GM23338 (cell line): ENCODE measurements around the gene IFNE. TPM values are rescaled to one million over a fixed set of nuclear protein-coding genes. Genes with fewer than 3 reads are reported as not detected.
A peak's percentile ranks its signal among the peaks of the same experiment; 100 is the strongest.

Experiments used
- ATAC-seq: fragments of 200-7000 bp; cut with Tn5 transposase; 3 replicates; pipeline ENCODE4 v1.9.1; 2020
- DNase-seq: peaks from one replicate; pipeline ENCODE4 v3.0.0-alpha.2; 2015; ENCODE audit warnings: low spot score
- H2AFZ ChIP-seq: fragments of 200-600 bp; sonication (generic); 2 replicates; pipeline ENCODE4 v1.8.0; 2016; ENCODE audit warnings: antibody characterized with exemption, mild to moderate bottlenecking, moderate library complexity
- H3F3A ChIP-seq: fragments of 200-600 bp; sonication (generic); replicated peaks from 2 replicates; pipeline ENCODE4 v1.8.0; 2017; ENCODE audit warnings: antibody characterized with exemption, mixed run types, low read depth
- H3K27ac ChIP-seq: fragments of 200-600 bp; sonication (generic); 2 replicates; pipeline ENCODE4 v1.6.1; 2016; ENCODE audit warnings: low read depth
- H3K27me3 ChIP-seq: fragments of 200-600 bp; sonication (generic); 2 replicates; pipeline ENCODE4 v1.8.0; 2016; ENCODE audit warnings: mild to moderate bottlenecking, mixed run types, moderate library complexity; ENCODE audit not compliant: insufficient read depth
- H3K36me3 ChIP-seq: fragments of 200-600 bp; sonication (generic); 2 replicates; pipeline ENCODE4 v1.8.0; 2016; ENCODE audit warnings: mild to moderate bottlenecking; ENCODE audit not compliant: insufficient read depth
- H3K4me1 ChIP-seq: fragments of 200-600 bp; sonication (generic); 2 replicates; pipeline ENCODE4 v1.8.0; 2016; ENCODE audit warnings: mild to moderate bottlenecking, moderate library complexity; ENCODE audit not compliant: insufficient read depth
- H3K4me2 ChIP-seq: fragments of 200-600 bp; sonication (generic); 2 replicates; pipeline ENCODE4 v1.7.1; 2017; ENCODE audit warnings: mixed run types
- H3K4me3 ChIP-seq: fragments of 200-600 bp; sonication (generic); 2 replicates; pipeline ENCODE4 v1.6.1; 2016; ENCODE audit warnings: mixed run types
- H3K79me2 ChIP-seq: fragments of 200-600 bp; sonication (generic); replicated peaks from 2 replicates; pipeline ENCODE4 v1.8.0; 2017; ENCODE audit warnings: mild to moderate bottlenecking; ENCODE audit not compliant: insufficient read depth
- H3K9me2 ChIP-seq: fragments of 200-600 bp; sonication (generic); 2 replicates; pipeline ENCODE4 v1.8.0; 2017; ENCODE audit not compliant: insufficient read depth
- H4K20me1 ChIP-seq: fragments of 200-600 bp; sonication (generic); replicated peaks from 2 replicates; pipeline ENCODE4 v1.8.0; 2017; ENCODE audit warnings: mild to moderate bottlenecking; ENCODE audit not compliant: insufficient read depth
- H3K27ac Mint-ChIP-seq: 2 replicates; pipeline ENCODE4 v1.8.0; 2020; ENCODE audit warnings: inconsistent platforms, mild to moderate bottlenecking, moderate library complexity, mixed read lengths
- H3K27me3 Mint-ChIP-seq: 3 replicates; pipeline ENCODE4 v1.8.0; 2022; ENCODE audit warnings: low read depth, mild to moderate bottlenecking, moderate library complexity, mixed read lengths, inconsistent platforms; ENCODE audit not compliant: insufficient read depth, poor library complexity
- H3K36me3 Mint-ChIP-seq: 3 replicates; pipeline ENCODE4 v1.8.0; 2021; ENCODE audit warnings: low read depth, mild to moderate bottlenecking, inconsistent platforms, moderate library complexity, mixed read lengths
- H3K4me1 Mint-ChIP-seq: 3 replicates; pipeline ENCODE4 v1.8.0; 2020; ENCODE audit warnings: mild to moderate bottlenecking, inconsistent platforms, mixed read lengths
- H3K4me3 Mint-ChIP-seq: 3 replicates; pipeline ENCODE4 v1.8.0; 2021; ENCODE audit warnings: moderate library complexity, mild to moderate bottlenecking, inconsistent platforms, mixed read lengths
- H3K9me3 Mint-ChIP-seq: 3 replicates; pipeline ENCODE4 v1.8.0; 2020; ENCODE audit warnings: moderate library complexity, mild to moderate bottlenecking, inconsistent platforms, mixed read lengths
- CREB1 ChIP-seq: fragments of 250-450 bp; sonication (Bioruptor Pico); IDR thresholded peaks from 2 replicates; pipeline ENCODE4 v1.5.0; 2020; ENCODE audit warnings: low read depth, mild to moderate bottlenecking, moderate library complexity
- EZH2 ChIP-seq: fragments of 200-600 bp; sonication (generic); IDR thresholded peaks from one replicate; pipeline ENCODE4 v1.8.0; 2017; ENCODE audit warnings: antibody characterized with exemption, mild to moderate bottlenecking, low read depth; ENCODE audit not compliant: unreplicated experiment
- EZH2phosphoT487 ChIP-seq: fragments of 200-600 bp; sonication (generic); IDR thresholded peaks from one replicate; pipeline ENCODE4 v1.8.1; 2018; ENCODE audit warnings: antibody characterized with exemption; ENCODE audit not compliant: unreplicated experiment
- JUNB ChIP-seq: IDR thresholded peaks from one replicate; pipeline ENCODE4 v1.6.1; 2016; ENCODE audit warnings: antibody characterized with exemption; ENCODE audit not compliant: unreplicated experiment
- NANOG ChIP-seq: IDR thresholded peaks from 2 replicates; pipeline ENCODE4 v1.6.1; 2016; ENCODE audit warnings: antibody characterized with exemption, borderline replicate concordance
- POLR2AphosphoS5 ChIP-seq: IDR thresholded peaks from 2 replicates; pipeline ENCODE4 v1.6.1; 2016; ENCODE audit warnings: antibody characterized with exemption, low read depth
- STAT1 ChIP-seq: IDR thresholded peaks from one replicate; pipeline ENCODE4 v1.6.1; 2016; ENCODE audit warnings: antibody characterized with exemption; ENCODE audit not compliant: unreplicated experiment
- ZNF114 ChIP-seq: fragments of 250-450 bp; sonication (Bioruptor Pico); IDR thresholded peaks from 2 replicates; pipeline ENCODE4 v1.5.0; 2020; ENCODE audit warnings: mild to moderate bottlenecking, moderate library complexity
- ZNF331 ChIP-seq: fragments of 250-450 bp; sonication (Bioruptor Pico); IDR thresholded peaks from 2 replicates; pipeline ENCODE4 v1.5.0; 2020; ENCODE audit warnings: low read depth, mild to moderate bottlenecking, moderate library complexity
- polyA plus RNA-seq: library from polyadenylated mRNA; unstranded; fragments of >200 nt; fragmentation: Nextera tagmentation; extraction: Ambion mirVana; gene quantifications from 2 replicates; pipeline ENCODE4 v1.2.1, GENCODE V29; 2016
- total RNA-seq: library from RNA; depleted of rRNA; stranded (reverse); fragments of >200 nt; shearing (Covaris generic); gene quantifications from 2 replicates; pipeline ENCODE4 v1.2.3, GENCODE V29; 2014
- TF ChIP-seq, protein P1 (sequence below): fragments of 250-450 bp; sonication (Bioruptor Pico); IDR thresholded peaks from 2 replicates; pipeline ENCODE4 v1.5.0; 2020; ENCODE audit warnings: mild to moderate bottlenecking, moderate library complexity
- TF ChIP-seq, protein P2 (sequence below): IDR thresholded peaks from one replicate; pipeline ENCODE4 v1.6.1; 2018; ENCODE audit warnings: antibody characterized with exemption; ENCODE audit not compliant: unreplicated experiment
- TF ChIP-seq, protein P3 (sequence below): IDR thresholded peaks from 2 replicates; pipeline ENCODE4 v1.6.1; 2016; ENCODE audit warnings: antibody characterized with exemption
- TF ChIP-seq, protein P4 (sequence below), 2 experiments: fragments of 200-600 bp in 1 of 2; sonication (generic) in 1 of 2; conservative IDR thresholded peaks; 2 replicates each; pipeline versions ENCODE4 v1.5.1 to v1.6.1; 2016 to 2017; ENCODE audit warnings: antibody characterized with exemption in 2 of 2, low read depth in 2 of 2, mild to moderate bottlenecking in 2 of 2, moderate library complexity in 1 of 2

IFNE gene
- total and polyA plus RNA-seq, 2 experiments from 2014 or later, result 0.21 TPM; not detected in 1

DNA sequence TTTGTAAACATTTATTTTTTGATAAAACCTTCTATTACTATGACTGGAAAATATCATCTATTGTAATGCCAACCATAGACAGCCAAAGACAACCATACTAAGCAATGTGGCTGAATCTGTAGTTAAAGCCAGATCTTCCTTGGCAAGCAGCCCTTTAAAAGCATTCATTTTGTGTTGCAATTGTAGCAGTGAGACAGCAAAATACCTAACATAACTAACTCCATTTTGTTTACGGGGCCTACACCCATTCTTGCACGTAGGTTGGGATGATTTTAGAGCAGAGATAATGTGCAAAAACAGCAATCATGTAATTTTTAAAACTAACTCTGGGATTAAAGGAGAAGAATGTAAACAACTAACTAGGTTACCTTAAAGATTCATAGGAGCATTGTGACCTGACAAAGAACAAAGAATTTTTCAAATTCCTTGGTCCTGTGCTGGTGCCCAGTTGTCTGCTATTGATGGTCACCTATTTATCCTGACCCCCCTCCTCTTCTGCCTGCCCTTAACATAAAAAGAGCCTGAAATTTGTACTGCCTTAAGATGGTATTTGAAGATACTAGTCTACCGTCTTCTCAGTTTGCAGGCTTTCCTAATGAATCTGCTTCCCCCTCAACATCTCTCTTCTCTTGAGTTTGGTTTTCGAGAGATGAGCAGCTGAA, 31.2 kb downstream of the IFNE start:
- Mint-ChIP-seq H3K9me3 (no peaks in the 10 kb centered on the region), H3K4me1 (peaks cover 12% of the 10 kb centered on the region; the same call in 2 of the 3 replicates), H3K27me3 (peaks cover 7% of the 10 kb centered on the region), H3K4me3 (no peak overlapping the region), H3K27ac (no peak overlapping the region; the same call in 1 of the 2 replicates), H3K36me3 (no peaks in the 10 kb centered on the region)
- Histone ChIP-seq H3K27ac (no peak overlapping the region), H3F3A (no peaks in the 10 kb centered on the region), H3K9me2 (no peaks in the 10 kb centered on the region), H4K20me1 (no peaks in the 10 kb centered on the region), H3K4me1 (peaks cover 10% of the 10 kb centered on the region), H3K79me2 (no peaks in the 10 kb centered on the region), H2AFZ (no peak overlapping the region), H3K4me2 (no peak overlapping the region), H3K4me3 (no peak overlapping the region), H3K36me3 (no peaks in the 10 kb centered on the region), H3K27me3 (no peaks in the 10 kb centered on the region)
- DNase-seq (peak; percentile 28), ATAC-seq (no peak; the same call in 2 of the 3 replicates)
- TF ChIP-seq EZH2phosphoT487 (no peak), ZNF114 (CRISPR knock-in tag) (no peak), ZNF331 (CRISPR knock-in tag) (no peak), CREB1 (no peak), STAT1 (no peak), EZH2 (no peak), POLR2AphosphoS5 (no peak), JUNB (no peak), NANOG (no peak)
- TF ChIP-seq, protein P1, sequence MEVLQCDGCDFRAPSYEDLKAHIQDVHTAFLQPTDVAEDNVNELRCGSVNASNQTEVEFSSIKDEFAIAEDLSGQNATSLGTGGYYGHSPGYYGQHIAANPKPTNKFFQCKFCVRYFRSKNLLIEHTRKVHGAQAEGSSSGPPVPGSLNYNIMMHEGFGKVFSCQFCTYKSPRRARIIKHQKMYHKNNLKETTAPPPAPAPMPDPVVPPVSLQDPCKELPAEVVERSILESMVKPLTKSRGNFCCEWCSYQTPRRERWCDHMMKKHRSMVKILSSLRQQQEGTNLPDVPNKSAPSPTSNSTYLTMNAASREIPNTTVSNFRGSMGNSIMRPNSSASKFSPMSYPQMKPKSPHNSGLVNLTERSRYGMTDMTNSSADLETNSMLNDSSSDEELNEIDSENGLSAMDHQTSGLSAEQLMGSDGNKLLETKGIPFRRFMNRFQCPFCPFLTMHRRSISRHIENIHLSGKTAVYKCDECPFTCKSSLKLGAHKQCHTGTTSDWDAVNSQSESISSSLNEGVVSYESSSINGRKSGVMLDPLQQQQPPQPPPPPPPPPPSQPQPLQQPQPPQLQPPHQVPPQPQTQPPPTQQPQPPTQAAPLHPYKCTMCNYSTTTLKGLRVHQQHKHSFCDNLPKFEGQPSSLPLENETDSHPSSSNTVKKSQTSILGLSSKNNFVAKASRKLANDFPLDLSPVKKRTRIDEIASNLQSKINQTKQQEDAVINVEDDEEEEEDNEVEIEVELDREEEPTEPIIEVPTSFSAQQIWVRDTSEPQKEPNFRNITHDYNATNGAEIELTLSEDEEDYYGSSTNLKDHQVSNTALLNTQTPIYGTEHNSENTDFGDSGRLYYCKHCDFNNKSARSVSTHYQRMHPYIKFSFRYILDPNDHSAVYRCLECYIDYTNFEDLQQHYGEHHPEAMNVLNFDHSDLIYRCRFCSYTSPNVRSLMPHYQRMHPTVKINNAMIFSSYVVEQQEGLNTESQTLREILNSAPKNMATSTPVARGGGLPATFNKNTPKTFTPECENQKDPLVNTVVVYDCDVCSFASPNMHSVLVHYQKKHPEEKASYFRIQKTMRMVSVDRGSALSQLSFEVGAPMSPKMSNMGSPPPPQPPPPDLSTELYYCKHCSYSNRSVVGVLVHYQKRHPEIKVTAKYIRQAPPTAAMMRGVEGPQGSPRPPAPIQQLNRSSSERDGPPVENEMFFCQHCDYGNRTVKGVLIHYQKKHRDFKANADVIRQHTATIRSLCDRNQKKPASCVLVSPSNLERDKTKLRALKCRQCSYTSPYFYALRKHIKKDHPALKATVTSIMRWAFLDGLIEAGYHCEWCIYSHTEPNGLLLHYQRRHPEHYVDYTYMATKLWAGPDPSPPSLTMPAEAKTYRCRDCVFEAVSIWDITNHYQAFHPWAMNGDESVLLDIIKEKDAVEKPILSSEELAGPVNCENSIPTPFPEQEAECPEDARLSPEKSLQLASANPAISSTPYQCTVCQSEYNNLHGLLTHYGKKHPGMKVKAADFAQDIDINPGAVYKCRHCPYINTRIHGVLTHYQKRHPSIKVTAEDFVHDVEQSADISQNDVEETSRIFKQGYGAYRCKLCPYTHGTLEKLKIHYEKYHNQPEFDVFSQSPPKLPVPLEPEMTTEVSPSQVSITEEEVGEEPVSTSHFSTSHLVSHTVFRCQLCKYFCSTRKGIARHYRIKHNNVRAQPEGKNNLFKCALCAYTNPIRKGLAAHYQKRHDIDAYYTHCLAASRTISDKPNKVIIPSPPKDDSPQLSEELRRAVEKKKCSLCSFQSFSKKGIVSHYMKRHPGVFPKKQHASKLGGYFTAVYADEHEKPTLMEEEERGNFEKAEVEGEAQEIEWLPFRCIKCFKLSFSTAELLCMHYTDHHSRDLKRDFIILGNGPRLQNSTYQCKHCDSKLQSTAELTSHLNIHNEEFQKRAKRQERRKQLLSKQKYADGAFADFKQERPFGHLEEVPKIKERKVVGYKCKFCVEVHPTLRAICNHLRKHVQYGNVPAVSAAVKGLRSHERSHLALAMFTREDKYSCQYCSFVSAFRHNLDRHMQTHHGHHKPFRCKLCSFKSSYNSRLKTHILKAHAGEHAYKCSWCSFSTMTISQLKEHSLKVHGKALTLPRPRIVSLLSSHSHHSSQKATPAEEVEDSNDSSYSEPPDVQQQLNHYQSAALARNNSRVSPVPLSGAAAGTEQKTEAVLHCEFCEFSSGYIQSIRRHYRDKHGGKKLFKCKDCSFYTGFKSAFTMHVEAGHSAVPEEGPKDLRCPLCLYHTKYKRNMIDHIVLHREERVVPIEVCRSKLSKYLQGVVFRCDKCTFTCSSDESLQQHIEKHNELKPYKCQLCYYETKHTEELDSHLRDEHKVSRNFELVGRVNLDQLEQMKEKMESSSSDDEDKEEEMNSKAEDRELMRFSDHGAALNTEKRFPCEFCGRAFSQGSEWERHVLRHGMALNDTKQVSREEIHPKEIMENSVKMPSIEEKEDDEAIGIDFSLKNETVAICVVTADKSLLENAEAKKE (CRISPR knock-in tag), result no peak
- TF ChIP-seq, protein P2, sequence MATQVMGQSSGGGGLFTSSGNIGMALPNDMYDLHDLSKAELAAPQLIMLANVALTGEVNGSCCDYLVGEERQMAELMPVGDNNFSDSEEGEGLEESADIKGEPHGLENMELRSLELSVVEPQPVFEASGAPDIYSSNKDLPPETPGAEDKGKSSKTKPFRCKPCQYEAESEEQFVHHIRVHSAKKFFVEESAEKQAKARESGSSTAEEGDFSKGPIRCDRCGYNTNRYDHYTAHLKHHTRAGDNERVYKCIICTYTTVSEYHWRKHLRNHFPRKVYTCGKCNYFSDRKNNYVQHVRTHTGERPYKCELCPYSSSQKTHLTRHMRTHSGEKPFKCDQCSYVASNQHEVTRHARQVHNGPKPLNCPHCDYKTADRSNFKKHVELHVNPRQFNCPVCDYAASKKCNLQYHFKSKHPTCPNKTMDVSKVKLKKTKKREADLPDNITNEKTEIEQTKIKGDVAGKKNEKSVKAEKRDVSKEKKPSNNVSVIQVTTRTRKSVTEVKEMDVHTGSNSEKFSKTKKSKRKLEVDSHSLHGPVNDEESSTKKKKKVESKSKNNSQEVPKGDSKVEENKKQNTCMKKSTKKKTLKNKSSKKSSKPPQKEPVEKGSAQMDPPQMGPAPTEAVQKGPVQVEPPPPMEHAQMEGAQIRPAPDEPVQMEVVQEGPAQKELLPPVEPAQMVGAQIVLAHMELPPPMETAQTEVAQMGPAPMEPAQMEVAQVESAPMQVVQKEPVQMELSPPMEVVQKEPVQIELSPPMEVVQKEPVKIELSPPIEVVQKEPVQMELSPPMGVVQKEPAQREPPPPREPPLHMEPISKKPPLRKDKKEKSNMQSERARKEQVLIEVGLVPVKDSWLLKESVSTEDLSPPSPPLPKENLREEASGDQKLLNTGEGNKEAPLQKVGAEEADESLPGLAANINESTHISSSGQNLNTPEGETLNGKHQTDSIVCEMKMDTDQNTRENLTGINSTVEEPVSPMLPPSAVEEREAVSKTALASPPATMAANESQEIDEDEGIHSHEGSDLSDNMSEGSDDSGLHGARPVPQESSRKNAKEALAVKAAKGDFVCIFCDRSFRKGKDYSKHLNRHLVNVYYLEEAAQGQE, result no peak
- TF ChIP-seq, protein P3, sequence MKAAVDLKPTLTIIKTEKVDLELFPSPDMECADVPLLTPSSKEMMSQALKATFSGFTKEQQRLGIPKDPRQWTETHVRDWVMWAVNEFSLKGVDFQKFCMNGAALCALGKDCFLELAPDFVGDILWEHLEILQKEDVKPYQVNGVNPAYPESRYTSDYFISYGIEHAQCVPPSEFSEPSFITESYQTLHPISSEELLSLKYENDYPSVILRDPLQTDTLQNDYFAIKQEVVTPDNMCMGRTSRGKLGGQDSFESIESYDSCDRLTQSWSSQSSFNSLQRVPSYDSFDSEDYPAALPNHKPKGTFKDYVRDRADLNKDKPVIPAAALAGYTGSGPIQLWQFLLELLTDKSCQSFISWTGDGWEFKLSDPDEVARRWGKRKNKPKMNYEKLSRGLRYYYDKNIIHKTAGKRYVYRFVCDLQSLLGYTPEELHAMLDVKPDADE, result no peak
- TF ChIP-seq, protein P4, sequence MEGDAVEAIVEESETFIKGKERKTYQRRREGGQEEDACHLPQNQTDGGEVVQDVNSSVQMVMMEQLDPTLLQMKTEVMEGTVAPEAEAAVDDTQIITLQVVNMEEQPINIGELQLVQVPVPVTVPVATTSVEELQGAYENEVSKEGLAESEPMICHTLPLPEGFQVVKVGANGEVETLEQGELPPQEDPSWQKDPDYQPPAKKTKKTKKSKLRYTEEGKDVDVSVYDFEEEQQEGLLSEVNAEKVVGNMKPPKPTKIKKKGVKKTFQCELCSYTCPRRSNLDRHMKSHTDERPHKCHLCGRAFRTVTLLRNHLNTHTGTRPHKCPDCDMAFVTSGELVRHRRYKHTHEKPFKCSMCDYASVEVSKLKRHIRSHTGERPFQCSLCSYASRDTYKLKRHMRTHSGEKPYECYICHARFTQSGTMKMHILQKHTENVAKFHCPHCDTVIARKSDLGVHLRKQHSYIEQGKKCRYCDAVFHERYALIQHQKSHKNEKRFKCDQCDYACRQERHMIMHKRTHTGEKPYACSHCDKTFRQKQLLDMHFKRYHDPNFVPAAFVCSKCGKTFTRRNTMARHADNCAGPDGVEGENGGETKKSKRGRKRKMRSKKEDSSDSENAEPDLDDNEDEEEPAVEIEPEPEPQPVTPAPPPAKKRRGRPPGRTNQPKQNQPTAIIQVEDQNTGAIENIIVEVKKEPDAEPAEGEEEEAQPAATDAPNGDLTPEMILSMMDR (conservative IDR thresholded peaks at IDR 0.05; ENCODE audit: low read depth in 2 of 2), result no peak
